ENCODE data around the gene ZNF628.

The ZNF628 gene

GRCh38 chr19:55465460-55466240 is 10.8 kb upstream of the ZNF628 start:
- DNase-seq = no peak

GRCh38 chr19:55466241-55466614 is 10.2 kb upstream of the ZNF628 start:
- DNase-seq = no peak

- DNase-seq = no peak
Measured at GRCh38 chr19:55467236-55468053, 9.0 kb upstream of the ZNF628 start.

- DNase-seq = no peak
Measured at GRCh38 chr19:55468054-55468393, 8.4 kb upstream of the ZNF628 start.

- DNase-seq = no peak
Measured at GRCh38 chr19:55471266-55471665, 5.2 kb upstream of the ZNF628 start.

GRCh38 chr19:55472463-55472862 is 4.0 kb upstream of the ZNF628 start:
- DNase-seq = no peak

GRCh38 chr19:55473225-55474012 is 3.0 kb upstream of the ZNF628 start:
- no peak for DNase-seq

GRCh38 chr19:55474269-55475265 is 1.9 kb upstream of the ZNF628 start:
- no peak for DNase-seq

- no peak for DNase-seq
Measured at GRCh38 chr19:55477905-55478304, 1.5 kb downstream of the ZNF628 start.

- no peak for DNase-seq
Measured at GRCh38 chr19:55478364-55478763, 1.9 kb downstream of the ZNF628 start.

- DNase-seq = no peak
Measured at GRCh38 chr19:55479045-55479444, 2.6 kb downstream of the ZNF628 start.

GRCh38 chr19:55479451-55480230 is 3.2 kb downstream of the ZNF628 start:
- no peak for DNase-seq

GRCh38 chr19:55481148-55481793 is 4.9 kb downstream of the ZNF628 start:
- no peak for DNase-seq

- no peak for DNase-seq
Measured at GRCh38 chr19:55481794-55482155, 5.4 kb downstream of the ZNF628 start.

- DNase-seq = no peak
Measured at GRCh38 chr19:55482156-55482961, 5.9 kb downstream of the ZNF628 start.

GRCh38 chr19:55482967-55483705 is 6.7 kb downstream of the ZNF628 start:
- no peak for DNase-seq

GRCh38 chr19:55483706-55484592 is 7.5 kb downstream of the ZNF628 start:
- DNase-seq = no peak

Data from NCI-H1694 (cell line).